GM15510 (cell line): ENCODE measurements around the gene ABCC2.

Experiments
- POLR2A ChIP-seq: IDR thresholded peaks from 3 replicates; pipeline ENCODE4 v1.6.1; 2011; ENCODE audit warnings: borderline replicate concordance; ENCODE audit not compliant: insufficient read length; ENCODE audit errors: extremely low read depth

Gene ABCC2

GRCh38 chr10:99860466-99860865 lies 78.0 kb downstream of the ABCC2 start:
- TF ChIP-seq POLR2A, result no peak

GRCh38 chr10:99869581-99870122 lies 87.2 kb downstream of the ABCC2 start:
- TF ChIP-seq POLR2A, result no peak

DNA sequence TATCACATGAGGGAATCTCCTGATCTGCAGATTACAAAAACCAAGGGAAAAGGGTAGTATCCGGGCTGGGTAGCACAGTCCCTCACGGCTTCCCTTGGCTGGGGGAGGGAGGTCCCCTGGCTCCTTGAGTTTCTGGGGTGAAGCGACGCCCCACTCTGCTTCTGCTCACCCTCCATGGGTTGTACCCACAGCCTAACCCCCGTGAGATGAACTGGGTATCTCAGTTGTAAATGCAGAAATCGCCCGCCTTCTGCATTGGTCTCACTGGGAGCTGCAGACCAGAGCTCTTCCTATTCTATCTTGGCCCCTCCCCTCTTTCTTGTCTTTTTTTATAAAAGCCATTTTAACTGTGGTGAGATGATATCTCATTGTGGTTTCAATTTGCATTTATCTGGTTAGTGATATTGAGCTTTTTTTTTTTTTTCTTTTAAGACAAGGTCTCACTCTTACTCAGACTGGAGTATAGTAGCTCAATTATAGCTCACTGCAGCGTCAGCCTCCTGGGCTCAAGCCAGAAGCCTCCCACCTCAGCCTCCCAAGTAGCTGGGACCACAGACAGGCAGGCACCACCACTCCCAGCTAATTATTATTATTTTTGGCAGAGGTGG lies 87.8 kb downstream of the ABCC2 start:
- TF ChIP-seq POLR2A, result no peak

DNA sequence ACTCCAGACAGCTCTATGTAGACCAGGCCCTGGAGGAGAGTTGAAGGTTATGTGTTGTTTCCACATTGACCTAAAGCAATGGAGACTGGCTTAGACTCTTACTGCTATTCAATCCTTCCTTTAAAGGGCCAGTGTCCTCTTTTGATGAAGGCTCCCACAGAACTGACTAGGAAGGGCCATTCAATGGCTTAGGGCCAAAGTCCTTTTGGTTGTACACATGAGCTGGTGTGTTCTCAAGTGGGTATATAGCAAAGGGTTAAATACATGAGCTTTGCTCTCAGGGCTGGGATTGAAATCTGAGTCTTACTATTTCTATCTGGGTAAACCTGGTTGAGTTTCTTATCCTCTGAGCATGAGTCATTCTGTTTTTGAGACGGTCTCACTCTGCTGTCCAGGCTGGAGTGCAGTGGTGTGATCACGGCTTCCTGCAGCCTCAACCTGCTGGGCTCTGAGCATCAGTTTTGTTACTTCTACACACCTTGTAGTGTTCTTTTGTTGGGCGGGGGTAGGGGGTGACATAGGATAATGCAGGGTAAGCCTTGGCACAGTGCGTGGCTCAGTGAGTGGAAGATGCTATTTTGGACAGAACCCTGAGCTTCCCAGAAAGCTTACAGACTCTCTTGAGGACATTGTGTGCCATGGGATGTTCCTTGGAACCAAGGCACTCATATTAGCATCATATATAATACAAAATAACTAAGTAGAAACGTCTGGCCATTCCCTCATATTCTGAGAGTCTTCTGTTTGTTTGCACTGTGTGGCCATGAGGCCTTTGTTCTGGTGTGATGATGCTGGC lies 90.1 kb downstream of the ABCC2 start:
- TF ChIP-seq POLR2A, result no peak

GRCh38 chr10:99873846-99874245 lies 91.4 kb downstream of the ABCC2 start:
- TF ChIP-seq POLR2A, result no peak

DNA sequence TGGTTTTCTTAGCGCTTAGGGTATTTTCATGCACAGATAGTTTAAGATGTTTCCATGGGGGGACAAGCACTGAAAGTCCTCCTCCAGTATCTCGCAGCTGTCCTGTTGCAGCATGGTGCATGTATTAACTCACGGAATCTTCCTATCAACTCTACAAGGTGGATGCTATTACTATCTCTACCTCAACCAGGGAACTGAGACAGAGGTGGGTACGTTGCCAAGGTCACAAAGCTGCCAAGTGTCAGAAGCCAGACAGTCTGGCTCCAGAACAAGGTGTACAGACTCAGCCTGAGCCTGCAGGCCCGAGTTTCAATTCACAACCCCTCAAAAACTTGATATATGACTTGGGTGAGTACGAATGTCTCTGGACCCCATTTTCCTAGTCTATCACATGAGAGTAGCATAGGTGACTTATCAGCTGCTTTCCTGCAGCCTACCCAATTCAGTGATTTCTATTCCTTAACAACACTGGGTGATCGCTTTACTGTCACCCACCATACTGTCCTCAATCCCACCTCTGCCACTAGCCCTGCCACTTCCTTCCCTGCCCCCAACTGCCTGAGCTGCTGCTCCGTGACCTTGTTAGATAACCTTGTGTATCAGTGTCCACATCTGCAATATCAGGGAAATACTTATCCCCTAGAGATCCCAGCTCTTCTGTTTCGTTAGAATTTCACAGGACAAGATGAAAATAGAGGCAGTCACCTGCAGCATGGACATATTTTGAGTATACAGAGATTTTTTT lies 92.1 kb downstream of the ABCC2 start:
- no peak for TF ChIP-seq POLR2A

DNA sequence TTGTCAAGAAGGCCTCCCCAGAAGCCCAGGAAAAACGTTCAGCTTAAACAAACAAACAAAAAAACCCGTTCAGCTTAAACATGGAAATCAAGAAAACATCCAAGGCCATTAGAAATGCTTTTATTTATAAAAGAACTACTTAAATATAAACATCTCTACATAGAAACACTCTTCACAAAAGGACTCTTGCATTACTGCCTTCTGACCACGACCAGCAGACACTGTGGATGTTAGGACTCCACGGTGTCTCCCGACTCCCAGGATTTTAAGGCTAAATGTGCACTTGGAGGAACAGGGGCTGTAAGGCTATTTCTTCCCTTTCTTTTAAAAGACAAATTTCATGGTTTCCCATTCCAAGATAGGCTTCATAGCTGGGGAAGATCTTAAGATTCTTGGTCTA lies 93.0 kb downstream of the ABCC2 start:
- no peak for TF ChIP-seq POLR2A

- TF ChIP-seq POLR2A, result no peak
These were observed 97.8 kb downstream of the ABCC2 start for GRCh38 chr10:99880080-99880835.

DNA sequence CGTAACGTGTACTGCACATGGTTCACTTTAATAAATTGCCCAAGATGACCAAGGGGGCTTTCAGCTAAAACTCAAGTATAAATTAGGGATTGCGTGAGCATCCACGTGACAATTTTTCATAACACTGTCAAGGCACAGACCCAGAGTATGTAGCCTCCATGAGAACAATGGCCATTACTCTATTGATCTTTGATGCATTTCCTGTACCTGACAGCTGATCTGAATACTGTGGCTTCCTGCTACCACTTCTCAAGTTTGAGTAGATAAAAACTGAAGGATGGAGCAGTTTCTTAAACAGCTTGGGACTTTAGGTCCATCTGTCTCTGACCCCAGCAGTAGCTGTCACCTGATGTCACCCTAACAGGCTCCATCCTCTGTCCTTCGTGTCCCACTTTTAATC lies 98.9 kb downstream of the ABCC2 start:
- TF ChIP-seq POLR2A, result no peak

DNA sequence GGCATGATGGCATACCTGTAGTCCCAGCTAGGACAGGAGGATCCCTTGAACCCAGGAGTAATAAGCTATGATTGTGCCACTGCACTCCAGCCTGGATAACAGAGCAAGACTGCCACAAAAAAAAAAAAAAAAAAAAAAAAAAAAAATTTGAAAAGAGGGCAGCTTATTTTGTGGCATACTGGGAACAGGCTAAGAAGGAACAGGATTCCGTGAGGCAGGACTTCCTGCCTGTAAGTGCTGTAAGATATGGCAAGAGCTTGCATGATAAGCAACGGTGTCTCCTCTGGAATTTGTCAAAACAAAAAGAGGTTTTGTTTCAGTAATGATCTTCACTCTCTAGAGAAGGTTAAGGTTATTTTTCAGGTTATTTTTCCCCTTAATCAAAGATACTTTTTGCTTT lies 101.1 kb downstream of the ABCC2 start:
- no peak for TF ChIP-seq POLR2A

GRCh38 chr10:99888622-99889021 lies 106.2 kb downstream of the ABCC2 start:
- TF ChIP-seq POLR2A, result no peak

GRCh38 chr10:99894613-99895012 lies 112.2 kb downstream of the ABCC2 start:
- TF ChIP-seq POLR2A, result no peak

DNA sequence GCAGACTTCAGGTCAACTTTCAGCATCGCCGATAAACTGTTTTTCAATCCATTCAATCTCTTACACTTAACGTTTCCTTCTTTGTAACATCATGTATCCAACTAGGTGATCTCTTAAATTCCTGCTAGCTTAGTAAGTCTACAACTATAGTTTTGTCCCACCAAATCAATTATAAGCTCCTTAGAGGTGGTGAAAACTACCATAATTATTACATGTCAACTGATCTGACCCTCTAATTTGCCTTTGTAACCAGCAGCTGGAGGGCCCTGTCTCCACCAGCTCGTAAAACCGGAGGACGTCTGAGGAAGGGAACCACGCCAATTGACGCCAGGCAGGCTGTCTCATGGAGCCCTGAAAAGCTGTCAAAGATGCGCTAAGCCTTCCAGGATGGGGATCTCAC lies 113.4 kb downstream of the ABCC2 start:
- no peak for TF ChIP-seq POLR2A
